GM10248 (cell line): ENCODE measurements around the gene OASL.

Source experiments
- CTCF ChIA-PET: fragments of 300-600 bp; sonication (Branson Sonifier 250); formaldehyde crosslinking; extraction: SDS; loops from one replicate; lab custom pipeline; 2021; ENCODE audit warnings: antibody characterized with exemption; lab: Yijun Ruan, JAX
- POLR2A ChIA-PET: fragments of 350-650 bp; sonication (Branson Sonifier 250); formaldehyde crosslinking; extraction: SDS; loops from one replicate; lab custom pipeline; 2020; ENCODE audit warnings: antibody characterized with exemption; lab: Yijun Ruan, JAX
- DNase-seq: peaks from one replicate; pipeline ENCODE4 v3.0.0; 2012; ENCODE audit errors: extremely low spot score
- CTCF ChIP-seq: IDR thresholded peaks from 2 replicates; pipeline ENCODE4 v1.5.1; 2012; ENCODE audit warnings: mild to moderate bottlenecking, low read depth; ENCODE audit errors: extremely low read depth, missing control alignments, control extremely low read depth

OASL gene

DNA sequence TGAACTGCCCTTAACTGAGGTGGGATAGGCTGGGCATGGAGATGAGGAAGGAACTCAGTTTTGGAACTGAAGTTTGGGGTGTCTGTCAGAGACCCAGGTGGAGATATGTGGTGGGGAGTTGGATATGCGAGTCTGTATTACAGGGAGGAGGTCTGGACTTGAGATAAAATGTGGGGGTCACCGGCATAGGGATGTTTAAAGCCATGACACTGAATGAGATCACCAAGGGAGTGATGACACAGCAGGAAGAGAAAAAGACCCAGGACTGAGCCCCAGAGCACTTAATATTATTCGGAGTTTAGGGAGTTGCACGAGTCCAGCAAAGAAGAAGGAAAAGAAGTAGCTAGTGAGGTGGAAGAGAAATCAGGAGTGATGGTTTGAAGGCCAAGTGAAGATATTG, 4.0 kb upstream of the OASL start:
- DNase-seq = no peak
- POLR2A ChIA-PET = no interaction called here
- TF ChIP-seq CTCF = no peak
- CTCF ChIA-PET = no interaction called here

- ChIA-PET CTCF (interaction anchor here (1.0 to 1.3 kb wide), 2 partner anchors 65 to 454 kb away, joined by 3 to 4 read pairs; no protein-coding TSS in a partner anchor), POLR2A (no interaction called here)
- no peak for DNase-seq
- no peak for TF ChIP-seq CTCF
These were observed 2.2 kb downstream of the OASL start for GRCh38 chr12:121036810-121037326.

GRCh38 chr12:121034616-121035305, 4.3 kb downstream of the OASL start:
- ChIA-PET POLR2A (no interaction called here), CTCF (interaction anchor here (0.9 to 1.3 kb wide), 3 partner anchors 10 to 63 kb away, joined by 3 read pairs; no protein-coding TSS in a partner anchor)
- no peak for TF ChIP-seq CTCF
- no peak for DNase-seq

DNA sequence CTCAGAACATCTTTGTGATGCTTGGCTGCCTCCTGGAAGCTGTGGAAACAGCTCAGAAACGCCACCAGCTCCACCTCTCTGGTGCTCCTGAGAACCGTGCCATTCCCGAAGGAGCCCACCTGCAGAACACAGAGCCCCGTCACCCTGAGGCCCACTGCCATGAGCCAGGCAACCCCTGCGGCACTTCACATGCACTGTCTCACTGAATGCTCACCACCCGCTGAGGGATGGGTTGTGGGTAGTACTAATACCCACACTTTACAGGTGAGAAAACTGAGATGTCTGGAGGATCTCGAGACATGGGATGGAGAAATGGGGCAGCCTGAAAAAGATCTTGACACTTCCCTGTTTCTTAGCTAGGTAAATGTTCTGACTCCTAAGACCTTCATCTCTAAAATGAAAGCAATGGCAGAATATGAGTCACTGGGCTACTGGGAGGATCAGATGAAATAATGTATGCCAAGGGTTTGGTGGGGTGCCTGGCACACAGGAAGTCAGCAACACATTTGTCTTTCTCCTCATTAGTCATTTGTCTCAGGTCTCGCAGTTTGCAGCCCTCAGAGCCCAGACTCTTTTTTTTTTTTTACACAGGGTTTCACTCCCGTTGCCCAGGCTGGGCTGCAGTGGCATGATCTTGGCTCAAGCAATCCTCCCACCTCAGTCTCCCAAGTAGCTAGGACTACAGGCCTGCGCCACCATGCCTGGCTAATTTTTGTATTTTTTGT, 5.3 kb downstream of the OASL start:
- POLR2A ChIA-PET = no interaction called here
- CTCF ChIA-PET = interaction anchor here (1.1 kb wide), 1 partner anchor 62 kb away, joined by 3 read pairs; no protein-coding TSS in a partner anchor

GRCh38 chr12:121030576-121031212, 8.4 kb downstream of the OASL start:
- CTCF ChIA-PET = no interaction called here
- POLR2A ChIA-PET = no interaction called here
- no peak for DNase-seq
- no peak for TF ChIP-seq CTCF

More for the DNA sequence above, 5.3 kb downstream of the OASL start:
- TF ChIP-seq CTCF = no peak
- DNase-seq = no peak
